H9 (cell line): ENCODE results near the gene CRLF2. TPM values are rescaled to one million over a fixed set of nuclear protein-coding genes. Genes with fewer than 3 reads are reported as not detected.
A peak's percentile ranks its signal among the peaks of the same experiment; 100 is the strongest.

ENCODE experiments used
- DNase-seq: peaks from one replicate; pipeline ENCODE4 v3.0.0-alpha.2; 2017
- H2AFZ ChIP-seq: one replicate; pipeline ENCODE4 v1.6.1; 2013; ENCODE audit warnings: mild to moderate bottlenecking, low read length, control low read depth, moderate library complexity
- H2AK5ac ChIP-seq: 2 replicates; pipeline ENCODE4 v1.6.1; 2013; ENCODE audit warnings: low read length, control low read depth, mixed read lengths; ENCODE audit not compliant: insufficient read length
- H2BK120ac ChIP-seq: one replicate; pipeline ENCODE4 v1.6.1; 2013; ENCODE audit warnings: low read depth, mild to moderate bottlenecking, low read length, control low read depth, inconsistent platforms; ENCODE audit not compliant: poor library complexity, severe bottlenecking
- H2BK12ac ChIP-seq: 2 replicates; pipeline ENCODE4 v1.6.1; 2013; ENCODE audit warnings: low read length, control low read depth, mixed read lengths, low read depth; ENCODE audit not compliant: insufficient read length
- H2BK15ac ChIP-seq: 2 replicates; pipeline ENCODE4 v1.6.1; 2013; ENCODE audit warnings: low read depth, low read length, control low read depth
- H2BK20ac ChIP-seq: one replicate; pipeline ENCODE4 v1.6.1; 2013; ENCODE audit warnings: low read depth, mild to moderate bottlenecking, low read length, control low read depth, inconsistent platforms; ENCODE audit not compliant: poor library complexity, severe bottlenecking
- H2BK5ac ChIP-seq: 2 replicates; pipeline ENCODE4 v1.6.1; 2013; ENCODE audit warnings: low read length, control low read depth, mixed read lengths; ENCODE audit not compliant: insufficient read length
- H3K14ac ChIP-seq: 2 replicates; pipeline ENCODE4 v1.6.1; 2013; ENCODE audit warnings: low read length, control low read depth; ENCODE audit not compliant: insufficient read depth
- H3K18ac ChIP-seq: 2 replicates; pipeline ENCODE4 v1.6.1; 2013; ENCODE audit warnings: low read depth, mild to moderate bottlenecking, mixed read lengths, low read length, control low read depth; ENCODE audit not compliant: insufficient read length
- H3K23ac ChIP-seq: 2 replicates; pipeline ENCODE4 v1.6.1; 2013; ENCODE audit warnings: low read length, control low read depth, mixed read lengths, low read depth; ENCODE audit not compliant: insufficient read length
- H3K23me2 ChIP-seq: 2 replicates; pipeline ENCODE4 v1.6.1; 2013; ENCODE audit warnings: low read depth, mild to moderate bottlenecking, mixed read lengths, low read length, control low read depth; ENCODE audit not compliant: insufficient read length, poor library complexity, severe bottlenecking
- H3K27ac ChIP-seq: 2 replicates; pipeline ENCODE4 v1.5.1; 2013; ENCODE audit warnings: low read length, control low read depth, mixed read lengths, low read depth; ENCODE audit not compliant: insufficient read length
- H3K27me3 ChIP-seq: 2 replicates; pipeline ENCODE4 v1.6.1; 2013; ENCODE audit warnings: low read length, control low read depth, inconsistent platforms; ENCODE audit not compliant: insufficient read depth
- H3K4ac ChIP-seq: 2 replicates; pipeline ENCODE4 v1.6.1; 2013; ENCODE audit warnings: low read depth, mild to moderate bottlenecking, control low read depth, inconsistent platforms, low read length, moderate library complexity
- H3K4me1 ChIP-seq: 2 replicates; pipeline ENCODE4 v1.6.1; 2013; ENCODE audit warnings: low read length, control low read depth, inconsistent platforms; ENCODE audit not compliant: insufficient read depth
- H3K4me2 ChIP-seq: 2 replicates; pipeline ENCODE4 v1.6.1; 2013; ENCODE audit warnings: low read length, control low read depth, mixed read lengths; ENCODE audit not compliant: insufficient read length, insufficient read depth
- H3K56ac ChIP-seq: 2 replicates; pipeline ENCODE4 v1.6.1; 2013; ENCODE audit warnings: low read depth, mild to moderate bottlenecking, mixed read lengths, low read length, control low read depth; ENCODE audit not compliant: insufficient read length
- H3K79me1 ChIP-seq: 2 replicates; pipeline ENCODE4 v1.6.1; 2013; ENCODE audit warnings: low read depth, mild to moderate bottlenecking, moderate library complexity, low read length, control low read depth, inconsistent platforms; ENCODE audit not compliant: insufficient read depth, poor library complexity, severe bottlenecking
- H3K79me2 ChIP-seq: 2 replicates; pipeline ENCODE4 v1.6.1; 2013; ENCODE audit warnings: low read length, control low read depth, inconsistent platforms; ENCODE audit not compliant: insufficient read depth
- H3K9ac ChIP-seq: 2 replicates; pipeline ENCODE4 v1.6.1; 2013; ENCODE audit warnings: low read length, control low read depth, mixed read lengths; ENCODE audit not compliant: insufficient read length; ENCODE audit errors: extremely low read depth
- H3K9me3 ChIP-seq: one replicate; pipeline ENCODE4 v1.6.1; 2013; ENCODE audit warnings: low read depth, low read length, inconsistent platforms; ENCODE audit not compliant: control insufficient read depth
- H3T11ph ChIP-seq: one replicate; pipeline ENCODE4 v1.6.1; 2013; ENCODE audit warnings: mild to moderate bottlenecking, low read length, control low read depth, inconsistent platforms
- H4K20me1 ChIP-seq: one replicate; pipeline ENCODE4 v1.6.1; 2013; ENCODE audit not compliant: control insufficient read depth, insufficient read length, insufficient read depth
- H4K5ac ChIP-seq: 2 replicates; pipeline ENCODE4 v1.6.1; 2013; ENCODE audit warnings: low read depth, mild to moderate bottlenecking, mixed read lengths, low read length, control low read depth; ENCODE audit not compliant: insufficient read length
- H4K8ac ChIP-seq: replicated peaks from 2 replicates; pipeline ENCODE4 v1.6.1; 2013; ENCODE audit warnings: low read length, control low read depth, mixed read lengths, low read depth; ENCODE audit not compliant: insufficient read length
- H4K91ac ChIP-seq: 2 replicates; pipeline ENCODE4 v1.6.1; 2013; ENCODE audit warnings: low read depth, mild to moderate bottlenecking, moderate library complexity, mixed read lengths, low read length, control low read depth; ENCODE audit not compliant: insufficient read length
- H3K27ac Mint-ChIP-seq, 3 experiments: 2 replicates in 2 of 3; 3 replicates in 1 of 3; pipeline ENCODE4 v1.8.0; 2020 to 2021; ENCODE audit warnings: mixed read lengths in 3 of 3, mild to moderate bottlenecking in 1 of 3, moderate library complexity in 1 of 3
- H3K27me3 Mint-ChIP-seq: 2 replicates; pipeline ENCODE4 v1.8.0; 2021; ENCODE audit warnings: low read depth, mild to moderate bottlenecking, moderate library complexity, mixed read lengths
- H3K36me3 Mint-ChIP-seq, 3 experiments: 2 replicates in 2 of 3; 3 replicates in 1 of 3; pipeline ENCODE4 v1.8.0; 2020 to 2021; ENCODE audit warnings: low read depth in 3 of 3, mixed read lengths in 3 of 3; ENCODE audit not compliant: insufficient read depth in 1 of 3
- H3K4me1 Mint-ChIP-seq, 2 experiments: 2 replicates each; pipeline ENCODE4 v1.8.0; 2020; ENCODE audit warnings: mixed read lengths in 2 of 2
- H3K4me3 Mint-ChIP-seq, 2 experiments: 2 replicates in 1 of 2; 3 replicates in 1 of 2; pipeline ENCODE4 v1.8.0; 2020 to 2021; ENCODE audit warnings: mild to moderate bottlenecking in 2 of 2, mixed read lengths in 2 of 2, moderate library complexity in 1 of 2
- H3K9me3 Mint-ChIP-seq, 2 experiments: 2 replicates in 1 of 2; 3 replicates in 1 of 2; pipeline ENCODE4 v1.8.0; 2020; ENCODE audit warnings: mild to moderate bottlenecking in 2 of 2, mixed read lengths in 2 of 2, moderate library complexity in 1 of 2
- WGBS: extraction: QIAGEN DNeasy Blood & Tissue Kit; methylation state at CpG from one replicate; pipeline ENCODE4 v1.1.7; 2013; ENCODE audit warnings: missing lambda C conversion rate, low lambda C conversion rate, mixed read lengths; ENCODE audit not compliant: insufficient read length; ENCODE audit errors: extremely low coverage; 5-methylcytosine and 5-hydroxymethylcytosine counted together
- total RNA-seq: library from RNA; stranded (reverse); gene quantifications from 2 replicates; pipeline ENCODE4 v1.2.1, GENCODE V29; 2021
- TF ChIP-seq, protein P1 (sequence below): fragments of 200-600 bp; sonication (generic); conservative IDR thresholded peaks from 3 replicates; pipeline ENCODE4 v1.8.0; 2021; ENCODE audit warnings: antibody characterized with exemption, mild to moderate bottlenecking

Gene CRLF2
- total RNA-seq, 1 experiment from 2014 or later, result not detected

DNA sequence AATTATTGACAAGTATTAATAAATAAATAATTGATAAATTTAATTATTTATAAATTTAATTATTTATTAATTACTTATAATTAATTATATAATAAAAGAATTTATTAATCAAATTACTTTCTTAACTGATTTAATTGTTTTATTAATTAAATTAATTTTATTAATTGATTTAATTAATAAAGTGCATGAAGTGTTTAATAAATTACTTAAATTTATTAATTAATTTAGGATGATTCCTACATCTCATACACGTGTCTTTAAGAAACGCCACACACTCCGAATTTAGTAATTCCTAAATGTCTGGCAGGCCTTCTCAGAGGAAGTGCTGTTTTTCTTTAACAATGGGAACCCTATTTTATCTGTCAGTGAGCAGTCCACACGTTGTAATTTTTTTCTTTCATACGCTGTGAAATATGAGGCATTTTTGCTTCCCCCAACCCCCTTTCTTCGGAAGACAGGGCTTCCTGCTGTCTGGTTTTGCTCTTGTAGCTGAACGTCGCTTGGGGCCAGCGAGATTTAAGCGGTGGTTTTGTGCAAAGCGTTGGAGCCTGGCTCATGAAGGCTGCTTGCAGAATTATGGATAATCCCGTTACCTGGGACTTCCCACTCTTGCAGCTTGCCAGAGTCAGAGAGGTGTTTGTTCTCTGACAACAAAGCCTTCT lies 46.8 kb downstream of the CRLF2 start:
- Mint-ChIP-seq H3K27ac (peak overlapping the region in 2 of 3 experiments; percentile 40 to 50; a peak in 2 of 7 replicates), H3K4me3 (no peak overlapping the region), H3K27me3 (peaks cover 9% of the 10 kb centered on the region), H3K4me1 (peaks cover 16 to 27% of the 10 kb centered on the region in 2 experiments), H3K36me3 (peaks cover 0 to 4% (median 0%) of the 10 kb centered on the region in 3 experiments; a peak in 2 of 7 replicates), H3K9me3 (peaks cover 10 to 15% of the 10 kb centered on the region in 2 experiments)
- no CpG with 5 or more reads among the region's 12 CpGs for WGBS
- Histone ChIP-seq H3K4ac (no peak overlapping the region), H2BK5ac (no peak overlapping the region), H2BK120ac (no peak overlapping the region), H3K4me1 (no peaks in the 10 kb centered on the region; the same call in 1 of the 2 replicates), H2AFZ (peak overlapping the region; percentile 56), H3K4me2 (no peak overlapping the region), H3K56ac (no peak overlapping the region), H3K27me3 (no peaks in the 10 kb centered on the region), H3K27ac (no peak overlapping the region), H4K8ac (no peak overlapping the region), H2BK20ac (no peak overlapping the region), H4K5ac (no peak overlapping the region), H2AK5ac (no peak overlapping the region), H3K23me2 (no peaks in the 10 kb centered on the region), H3K9me3 (no peaks in the 10 kb centered on the region), H4K91ac (no peak overlapping the region), H3K9ac (no peak overlapping the region), H3K79me1 (no peaks in the 10 kb centered on the region), H3K79me2 (no peaks in the 10 kb centered on the region), H2BK15ac (no peak overlapping the region), H3K14ac (no peak overlapping the region), H3T11ph (no peak overlapping the region), H2BK12ac (no peak overlapping the region), H3K23ac (no peak overlapping the region), H4K20me1 (no peaks in the 10 kb centered on the region), H3K18ac (no peak overlapping the region)
- TF ChIP-seq, protein P1, sequence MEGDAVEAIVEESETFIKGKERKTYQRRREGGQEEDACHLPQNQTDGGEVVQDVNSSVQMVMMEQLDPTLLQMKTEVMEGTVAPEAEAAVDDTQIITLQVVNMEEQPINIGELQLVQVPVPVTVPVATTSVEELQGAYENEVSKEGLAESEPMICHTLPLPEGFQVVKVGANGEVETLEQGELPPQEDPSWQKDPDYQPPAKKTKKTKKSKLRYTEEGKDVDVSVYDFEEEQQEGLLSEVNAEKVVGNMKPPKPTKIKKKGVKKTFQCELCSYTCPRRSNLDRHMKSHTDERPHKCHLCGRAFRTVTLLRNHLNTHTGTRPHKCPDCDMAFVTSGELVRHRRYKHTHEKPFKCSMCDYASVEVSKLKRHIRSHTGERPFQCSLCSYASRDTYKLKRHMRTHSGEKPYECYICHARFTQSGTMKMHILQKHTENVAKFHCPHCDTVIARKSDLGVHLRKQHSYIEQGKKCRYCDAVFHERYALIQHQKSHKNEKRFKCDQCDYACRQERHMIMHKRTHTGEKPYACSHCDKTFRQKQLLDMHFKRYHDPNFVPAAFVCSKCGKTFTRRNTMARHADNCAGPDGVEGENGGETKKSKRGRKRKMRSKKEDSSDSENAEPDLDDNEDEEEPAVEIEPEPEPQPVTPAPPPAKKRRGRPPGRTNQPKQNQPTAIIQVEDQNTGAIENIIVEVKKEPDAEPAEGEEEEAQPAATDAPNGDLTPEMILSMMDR, result no peak
- DNase-seq, result no peak
